ENCODE results near the gene SCML1.

The SCML1 gene

DNA sequence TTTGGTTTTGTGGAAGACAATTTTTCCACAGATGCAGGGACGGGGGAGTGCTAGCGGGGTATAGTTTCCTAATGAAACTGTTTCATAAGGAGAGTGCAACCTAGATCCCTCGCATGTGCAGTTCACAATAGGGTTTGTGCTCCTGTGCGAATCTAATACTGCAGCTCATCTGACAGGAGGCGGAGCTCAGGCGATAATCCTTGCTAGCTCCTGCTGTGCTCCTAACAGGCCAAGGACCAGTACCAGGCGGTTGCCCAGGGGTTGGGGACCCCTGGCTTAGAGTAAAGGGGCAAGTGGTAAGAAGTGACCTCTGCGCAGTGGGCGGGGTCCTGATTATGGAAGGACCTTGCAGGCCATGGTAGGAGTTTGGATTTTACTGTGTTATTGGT, 3.8 kb downstream of the SCML1 start:
- TF ChIP-seq, protein P1, sequence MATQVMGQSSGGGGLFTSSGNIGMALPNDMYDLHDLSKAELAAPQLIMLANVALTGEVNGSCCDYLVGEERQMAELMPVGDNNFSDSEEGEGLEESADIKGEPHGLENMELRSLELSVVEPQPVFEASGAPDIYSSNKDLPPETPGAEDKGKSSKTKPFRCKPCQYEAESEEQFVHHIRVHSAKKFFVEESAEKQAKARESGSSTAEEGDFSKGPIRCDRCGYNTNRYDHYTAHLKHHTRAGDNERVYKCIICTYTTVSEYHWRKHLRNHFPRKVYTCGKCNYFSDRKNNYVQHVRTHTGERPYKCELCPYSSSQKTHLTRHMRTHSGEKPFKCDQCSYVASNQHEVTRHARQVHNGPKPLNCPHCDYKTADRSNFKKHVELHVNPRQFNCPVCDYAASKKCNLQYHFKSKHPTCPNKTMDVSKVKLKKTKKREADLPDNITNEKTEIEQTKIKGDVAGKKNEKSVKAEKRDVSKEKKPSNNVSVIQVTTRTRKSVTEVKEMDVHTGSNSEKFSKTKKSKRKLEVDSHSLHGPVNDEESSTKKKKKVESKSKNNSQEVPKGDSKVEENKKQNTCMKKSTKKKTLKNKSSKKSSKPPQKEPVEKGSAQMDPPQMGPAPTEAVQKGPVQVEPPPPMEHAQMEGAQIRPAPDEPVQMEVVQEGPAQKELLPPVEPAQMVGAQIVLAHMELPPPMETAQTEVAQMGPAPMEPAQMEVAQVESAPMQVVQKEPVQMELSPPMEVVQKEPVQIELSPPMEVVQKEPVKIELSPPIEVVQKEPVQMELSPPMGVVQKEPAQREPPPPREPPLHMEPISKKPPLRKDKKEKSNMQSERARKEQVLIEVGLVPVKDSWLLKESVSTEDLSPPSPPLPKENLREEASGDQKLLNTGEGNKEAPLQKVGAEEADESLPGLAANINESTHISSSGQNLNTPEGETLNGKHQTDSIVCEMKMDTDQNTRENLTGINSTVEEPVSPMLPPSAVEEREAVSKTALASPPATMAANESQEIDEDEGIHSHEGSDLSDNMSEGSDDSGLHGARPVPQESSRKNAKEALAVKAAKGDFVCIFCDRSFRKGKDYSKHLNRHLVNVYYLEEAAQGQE (IDR thresholded peaks at IDR 0.05; ENCODE audit: insufficient replicate concordance, low read depth), result no peak
- TF ChIP-seq POLR2AphosphoS5 (IDR thresholded peaks at IDR 0.05; ENCODE audit: low read depth) (no peak), SPI1 (IDR thresholded peaks at IDR 0.05; ENCODE audit: borderline replicate concordance, low read depth) (no peak), GABPA (IDR thresholded peaks at IDR 0.05; ENCODE audit: low read depth) (no peak)
- TF ChIP-seq, protein P2, sequence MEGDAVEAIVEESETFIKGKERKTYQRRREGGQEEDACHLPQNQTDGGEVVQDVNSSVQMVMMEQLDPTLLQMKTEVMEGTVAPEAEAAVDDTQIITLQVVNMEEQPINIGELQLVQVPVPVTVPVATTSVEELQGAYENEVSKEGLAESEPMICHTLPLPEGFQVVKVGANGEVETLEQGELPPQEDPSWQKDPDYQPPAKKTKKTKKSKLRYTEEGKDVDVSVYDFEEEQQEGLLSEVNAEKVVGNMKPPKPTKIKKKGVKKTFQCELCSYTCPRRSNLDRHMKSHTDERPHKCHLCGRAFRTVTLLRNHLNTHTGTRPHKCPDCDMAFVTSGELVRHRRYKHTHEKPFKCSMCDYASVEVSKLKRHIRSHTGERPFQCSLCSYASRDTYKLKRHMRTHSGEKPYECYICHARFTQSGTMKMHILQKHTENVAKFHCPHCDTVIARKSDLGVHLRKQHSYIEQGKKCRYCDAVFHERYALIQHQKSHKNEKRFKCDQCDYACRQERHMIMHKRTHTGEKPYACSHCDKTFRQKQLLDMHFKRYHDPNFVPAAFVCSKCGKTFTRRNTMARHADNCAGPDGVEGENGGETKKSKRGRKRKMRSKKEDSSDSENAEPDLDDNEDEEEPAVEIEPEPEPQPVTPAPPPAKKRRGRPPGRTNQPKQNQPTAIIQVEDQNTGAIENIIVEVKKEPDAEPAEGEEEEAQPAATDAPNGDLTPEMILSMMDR (IDR thresholded peaks at IDR 0.05; ENCODE audit: insufficient read depth, low read length), result no peak
- DNase-seq (ENCODE audit: low read depth in 1 of 2, low spot score in 1 of 2), result no peak
- Histone ChIP-seq H3K4me3 (replicated peaks; ENCODE audit: insufficient read depth, low read length) (no peak overlapping the region), H3K27ac (replicated peaks) (no peak overlapping the region), H3K27me3 (ENCODE audit: insufficient read depth, poor library complexity, severe bottlenecking) (peaks cover 11% of the 10 kb centered on the region)

DNA sequence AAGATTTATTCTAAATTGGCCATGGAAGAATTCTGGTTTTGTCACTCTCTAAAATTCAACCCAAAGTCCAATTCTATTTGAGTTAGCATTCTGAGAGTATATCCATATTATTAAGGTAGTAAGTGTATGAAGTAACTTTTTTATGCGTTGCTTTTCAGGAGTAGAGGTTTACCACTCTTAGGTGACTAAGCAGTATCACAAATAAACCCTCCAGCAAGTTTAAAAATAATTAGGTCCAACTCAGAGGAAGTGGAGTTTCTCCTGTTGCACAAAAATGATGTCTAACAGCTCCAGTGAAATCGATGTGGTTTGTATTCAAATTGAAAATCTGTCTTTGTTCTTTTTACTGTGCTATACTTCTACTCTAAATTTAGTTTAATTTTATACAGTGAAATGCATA, 6.6 kb downstream of the SCML1 start:
- TF ChIP-seq POLR2AphosphoS5 (IDR thresholded peaks at IDR 0.05; ENCODE audit: low read depth), result no peak
- TF ChIP-seq, protein P2 (IDR thresholded peaks at IDR 0.05; ENCODE audit: insufficient read depth, low read length), result no peak
- no peak for TF ChIP-seq SPI1 (IDR thresholded peaks at IDR 0.05; ENCODE audit: borderline replicate concordance, low read depth)
- TF ChIP-seq, protein P1 (IDR thresholded peaks at IDR 0.05; ENCODE audit: insufficient replicate concordance, low read depth), result no peak
- TF ChIP-seq GABPA (IDR thresholded peaks at IDR 0.05; ENCODE audit: low read depth), result no peak
- H3K27me3 ChIP-seq (ENCODE audit: insufficient read depth, poor library complexity, severe bottlenecking), result peaks cover 1% of the 10 kb centered on the region
- no peak overlapping the region for H3K27ac ChIP-seq (replicated peaks)
- H3K4me3 ChIP-seq (replicated peaks; ENCODE audit: insufficient read depth, low read length), result no peak overlapping the region
- no peak for DNase-seq (ENCODE audit: low read depth in 1 of 2, low spot score in 1 of 2)

DNA sequence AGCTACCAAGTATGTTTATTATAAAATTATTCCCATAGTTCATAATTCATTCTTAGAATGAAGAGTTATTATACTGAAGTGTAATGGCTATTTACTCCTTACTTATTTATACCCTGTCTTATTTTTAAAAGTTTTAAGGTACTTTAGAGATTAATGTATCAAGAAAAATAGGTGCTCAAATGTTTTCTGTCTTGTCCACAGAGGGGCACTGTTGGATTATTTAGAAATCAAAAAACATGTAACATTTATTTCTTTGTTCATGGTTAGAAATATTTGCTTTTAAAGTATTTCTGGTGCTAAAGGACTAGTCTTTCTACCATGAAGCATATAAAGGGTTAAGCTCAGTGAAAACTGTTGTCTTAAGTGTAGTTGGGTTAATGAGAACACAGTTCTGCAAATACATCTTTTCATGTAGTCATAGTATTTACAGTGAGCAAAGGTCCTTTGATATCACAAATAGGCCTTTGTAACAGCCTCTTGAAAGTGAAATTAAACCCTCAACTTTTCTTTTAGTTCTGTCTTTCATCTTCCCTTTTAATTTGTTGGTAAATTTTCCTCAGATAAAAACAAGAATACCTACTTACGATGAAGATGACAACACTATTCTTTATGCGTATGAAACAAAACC, 7.7 kb downstream of the SCML1 start:
- Histone ChIP-seq H3K27ac (replicated peaks) (no peak overlapping the region), H3K27me3 (ENCODE audit: insufficient read depth, poor library complexity, severe bottlenecking) (no peaks in the 10 kb centered on the region), H3K4me3 (replicated peaks; ENCODE audit: insufficient read depth, low read length) (no peak overlapping the region)
- TF ChIP-seq GABPA (IDR thresholded peaks at IDR 0.05; ENCODE audit: low read depth) (no peak), SPI1 (IDR thresholded peaks at IDR 0.05; ENCODE audit: borderline replicate concordance, low read depth) (no peak)
- TF ChIP-seq, protein P1 (IDR thresholded peaks at IDR 0.05; ENCODE audit: insufficient replicate concordance, low read depth), result no peak
- TF ChIP-seq, protein P2 (IDR thresholded peaks at IDR 0.05; ENCODE audit: insufficient read depth, low read length), result no peak
- DNase-seq (ENCODE audit: low read depth in 1 of 2, low spot score in 1 of 2), result no peak

All from HL-60 (cell line).